Raji (cell line): Measurements from ENCODE around the gene YIF1B.

Experiments
- POLR2A ChIP-seq: IDR thresholded peaks from 2 replicates; pipeline ENCODE4 v1.6.1; 2011; ENCODE audit warnings: low read depth, low read length, control low read depth; ENCODE audit not compliant: insufficient read depth

The YIF1B gene, protein sequence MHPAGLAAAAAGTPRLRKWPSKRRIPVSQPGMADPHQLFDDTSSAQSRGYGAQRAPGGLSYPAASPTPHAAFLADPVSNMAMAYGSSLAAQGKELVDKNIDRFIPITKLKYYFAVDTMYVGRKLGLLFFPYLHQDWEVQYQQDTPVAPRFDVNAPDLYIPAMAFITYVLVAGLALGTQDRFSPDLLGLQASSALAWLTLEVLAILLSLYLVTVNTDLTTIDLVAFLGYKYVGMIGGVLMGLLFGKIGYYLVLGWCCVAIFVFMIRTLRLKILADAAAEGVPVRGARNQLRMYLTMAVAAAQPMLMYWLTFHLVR

GRCh38 chr19:38315657-38316476 lies at the start of gene YIF1B:
Gene YIF1B, minus strand, starts transcription at chr19:38315947. Its CDS starts 30 bp downstream, at chr19:38315917.
- TF ChIP-seq POLR2A = 0 out of 2 replicates have a peak, but pooled peaks have one; percentile 51

- TF ChIP-seq POLR2A = no peak
Observed at GRCh38 chr19:38362076-38362945, 46.6 kb upstream of the YIF1B start.

- no peak for TF ChIP-seq POLR2A
Observed at GRCh38 chr19:38361633-38362075, 45.9 kb upstream of the YIF1B start.

GRCh38 chr19:38360839-38361631 lies 45.3 kb upstream of the YIF1B start:
- TF ChIP-seq POLR2A = no peak

GRCh38 chr19:38360351-38360750 lies 44.6 kb upstream of the YIF1B start:
- no peak for TF ChIP-seq POLR2A

DNA sequence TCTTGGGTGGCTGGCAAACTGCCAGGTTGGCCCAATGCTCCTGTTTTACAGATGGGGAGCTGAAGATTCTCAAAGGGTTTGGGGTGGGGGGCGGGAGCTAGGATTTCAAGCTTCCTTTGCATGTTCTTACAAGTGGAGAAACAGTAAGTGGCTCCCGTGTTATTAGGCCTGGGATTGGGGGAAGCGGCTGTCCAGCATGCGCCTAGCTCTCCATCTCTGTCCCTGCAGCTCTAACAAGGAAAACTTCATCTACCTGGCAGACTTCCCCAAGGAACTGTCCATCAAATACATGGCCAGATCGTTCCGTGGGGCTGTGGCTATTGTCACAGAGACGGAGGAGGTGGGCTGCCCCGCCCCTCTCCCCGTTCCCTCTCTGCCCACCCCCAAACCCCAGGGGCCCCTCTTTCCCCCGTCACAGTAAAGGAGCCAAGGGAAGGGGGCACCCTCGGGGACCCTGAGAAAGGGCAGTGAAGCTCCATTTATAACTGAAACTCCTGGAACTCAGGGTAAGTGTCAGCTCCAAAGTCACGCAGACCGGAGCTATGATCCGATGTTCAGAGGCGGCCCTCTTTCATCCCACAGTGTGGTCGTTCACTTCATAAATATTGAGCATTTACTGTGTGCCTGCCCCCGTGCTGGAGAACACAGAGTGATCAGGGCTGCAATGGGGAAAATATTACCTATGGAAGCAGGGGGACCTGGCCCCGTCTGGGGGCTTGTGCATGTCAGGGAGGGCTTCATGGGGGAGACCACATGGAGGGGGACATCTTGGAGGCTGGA lies 43.7 kb upstream of the YIF1B start:
- no peak for TF ChIP-seq POLR2A

- no peak for TF ChIP-seq POLR2A
Observed at GRCh38 chr19:38358071-38358470, 42.3 kb upstream of the YIF1B start.

GRCh38 chr19:38355728-38356725 lies 40.3 kb upstream of the YIF1B start:
- TF ChIP-seq POLR2A = no peak

GRCh38 chr19:38352611-38353010 lies 36.9 kb upstream of the YIF1B start:
- no peak for TF ChIP-seq POLR2A

DNA sequence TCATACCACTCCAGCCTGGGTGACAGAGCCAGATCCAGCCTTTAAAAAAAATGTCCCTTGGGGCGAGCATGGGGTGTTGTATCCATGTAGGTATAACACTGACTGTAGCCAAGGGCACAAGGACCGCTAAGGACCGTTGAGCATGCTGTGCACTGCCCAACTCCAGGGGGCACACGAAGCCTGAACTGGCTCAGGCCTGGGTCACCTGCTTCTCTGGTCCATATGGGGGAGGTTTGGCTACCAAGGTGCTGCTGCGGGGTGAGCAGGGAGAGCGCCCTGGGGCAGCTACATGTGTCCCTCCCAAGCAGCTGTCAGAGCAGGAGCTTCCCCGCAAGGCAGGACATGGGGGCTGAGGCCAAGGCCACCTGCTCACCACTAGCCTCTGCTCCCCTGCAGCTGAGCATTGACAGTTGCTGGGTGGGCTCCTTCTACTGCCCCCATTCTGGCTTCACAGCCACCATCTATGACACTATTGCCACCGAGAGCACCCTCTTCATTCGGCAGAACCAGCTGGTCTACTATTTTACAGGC lies 36.2 kb upstream of the YIF1B start:
- no peak for TF ChIP-seq POLR2A

GRCh38 chr19:38350883-38351282 lies 35.1 kb upstream of the YIF1B start:
- no peak for TF ChIP-seq POLR2A

DNA sequence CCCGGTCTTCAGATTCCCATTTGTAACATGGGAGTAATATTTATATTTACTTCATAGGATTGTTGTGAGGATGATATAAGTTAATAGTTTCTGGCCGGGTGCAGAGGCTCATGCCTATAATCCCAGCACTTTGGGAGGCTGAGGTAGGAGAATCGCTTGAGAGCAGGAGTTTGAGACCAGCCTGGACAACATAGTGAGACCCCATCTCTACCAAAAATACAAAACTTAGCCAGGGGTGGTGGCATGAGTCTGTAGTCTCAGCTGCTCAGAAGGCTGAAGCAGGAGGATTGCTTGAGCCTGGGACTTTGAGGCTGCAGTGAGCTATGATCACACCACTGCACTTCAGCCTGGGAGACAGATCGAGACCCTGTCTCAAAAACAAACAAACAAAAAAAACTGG lies 31.1 kb upstream of the YIF1B start:
- TF ChIP-seq POLR2A = no peak
